ENCODE measurements around the gene MOB1B.
A peak's percentile ranks its signal among the peaks of the same experiment; 100 is the strongest.

Gene MOB1B

DNA sequence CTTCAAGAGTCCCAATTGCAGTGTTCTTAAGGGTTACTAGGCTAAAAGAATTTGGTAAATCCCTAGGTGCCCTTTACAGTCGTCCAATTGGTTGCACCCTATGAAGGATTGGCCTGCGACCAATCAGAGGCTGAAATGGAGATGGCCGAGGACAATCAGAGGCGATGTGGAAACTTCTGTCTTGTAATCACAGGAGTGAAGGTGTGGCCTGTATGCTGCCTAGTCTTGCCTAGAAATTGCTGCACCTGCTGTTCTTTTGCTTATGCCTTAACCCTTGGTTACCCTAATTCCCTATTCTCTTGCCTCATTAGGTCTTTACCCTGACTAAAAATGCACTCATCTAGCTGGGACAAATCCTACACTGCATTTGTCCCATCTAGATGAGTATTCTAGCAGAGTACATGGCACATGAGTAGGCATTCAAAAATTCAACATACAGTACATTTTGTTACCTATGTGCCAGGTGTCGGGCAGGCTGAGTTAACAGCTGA is 90.3 kb downstream of the MOB1B start:
- TF ChIP-seq, protein P1, sequence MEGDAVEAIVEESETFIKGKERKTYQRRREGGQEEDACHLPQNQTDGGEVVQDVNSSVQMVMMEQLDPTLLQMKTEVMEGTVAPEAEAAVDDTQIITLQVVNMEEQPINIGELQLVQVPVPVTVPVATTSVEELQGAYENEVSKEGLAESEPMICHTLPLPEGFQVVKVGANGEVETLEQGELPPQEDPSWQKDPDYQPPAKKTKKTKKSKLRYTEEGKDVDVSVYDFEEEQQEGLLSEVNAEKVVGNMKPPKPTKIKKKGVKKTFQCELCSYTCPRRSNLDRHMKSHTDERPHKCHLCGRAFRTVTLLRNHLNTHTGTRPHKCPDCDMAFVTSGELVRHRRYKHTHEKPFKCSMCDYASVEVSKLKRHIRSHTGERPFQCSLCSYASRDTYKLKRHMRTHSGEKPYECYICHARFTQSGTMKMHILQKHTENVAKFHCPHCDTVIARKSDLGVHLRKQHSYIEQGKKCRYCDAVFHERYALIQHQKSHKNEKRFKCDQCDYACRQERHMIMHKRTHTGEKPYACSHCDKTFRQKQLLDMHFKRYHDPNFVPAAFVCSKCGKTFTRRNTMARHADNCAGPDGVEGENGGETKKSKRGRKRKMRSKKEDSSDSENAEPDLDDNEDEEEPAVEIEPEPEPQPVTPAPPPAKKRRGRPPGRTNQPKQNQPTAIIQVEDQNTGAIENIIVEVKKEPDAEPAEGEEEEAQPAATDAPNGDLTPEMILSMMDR (IDR thresholded peaks at IDR 0.05; ENCODE audit: insufficient read depth, low read depth, low read length, missing control alignments), result no peak
- peak; percentile 29 for DNase-seq (ENCODE audit: low read depth)
- H3K4me3 ChIP-seq (ENCODE audit: low read depth, low read length), result peak overlapping the region; percentile 91

DNA sequence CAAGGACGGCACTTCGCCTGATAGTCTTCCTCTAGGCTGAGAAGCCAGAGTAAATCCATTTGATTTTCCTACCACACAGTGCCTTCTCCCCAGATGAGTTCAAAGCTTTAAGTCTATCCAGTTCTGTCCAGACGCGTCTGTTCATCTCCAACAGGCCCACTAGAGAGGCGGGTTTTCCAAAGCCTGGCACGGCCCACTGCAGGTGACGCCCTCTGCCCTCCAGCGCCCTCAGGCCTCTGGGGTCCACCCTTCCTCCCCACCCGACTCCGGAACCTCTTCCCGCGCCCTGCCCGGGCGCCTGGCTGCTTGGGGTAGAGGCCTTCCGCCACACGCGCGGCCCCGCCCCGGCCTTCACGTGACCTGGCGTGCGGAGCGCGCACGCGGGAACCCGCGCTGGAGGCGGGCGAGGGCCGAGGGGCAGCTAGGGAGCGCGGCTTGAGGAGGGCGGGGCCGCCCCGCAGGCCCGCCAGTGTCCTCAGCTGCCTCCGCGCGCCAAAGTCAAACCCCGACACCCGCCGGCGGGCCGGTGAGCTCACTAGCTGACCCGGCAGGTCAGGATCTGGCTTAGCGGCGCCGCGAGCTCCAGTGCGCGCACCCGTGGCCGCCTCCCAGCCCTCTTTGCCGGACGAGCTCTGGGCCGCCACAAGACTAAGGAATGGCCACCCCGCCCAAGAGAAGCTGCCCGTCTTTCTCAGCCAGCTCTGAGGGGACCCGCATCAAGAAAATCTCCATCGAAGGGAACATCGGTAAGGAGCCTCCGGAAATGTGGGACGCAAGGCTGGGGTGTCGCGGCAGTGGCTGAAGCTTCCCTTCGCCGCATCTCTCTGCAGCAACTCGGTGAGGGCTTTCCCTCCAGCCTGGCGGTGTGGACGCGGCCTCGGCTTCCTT is 91.3 kb downstream of the MOB1B start, which contains the start of gene DCK:
Gene DCK (plus strand): TSS at position 469 of the 888 bp plus-strand sequence. CDS start 187 bp downstream, at position 656.
- peak within 1 kb of the TSS; percentile 91 for H3K4me3 ChIP-seq (ENCODE audit: low read depth, low read length)
- TF ChIP-seq, protein P1 (IDR thresholded peaks at IDR 0.05; ENCODE audit: insufficient read depth, low read depth, low read length, missing control alignments), result no peak

DNA sequence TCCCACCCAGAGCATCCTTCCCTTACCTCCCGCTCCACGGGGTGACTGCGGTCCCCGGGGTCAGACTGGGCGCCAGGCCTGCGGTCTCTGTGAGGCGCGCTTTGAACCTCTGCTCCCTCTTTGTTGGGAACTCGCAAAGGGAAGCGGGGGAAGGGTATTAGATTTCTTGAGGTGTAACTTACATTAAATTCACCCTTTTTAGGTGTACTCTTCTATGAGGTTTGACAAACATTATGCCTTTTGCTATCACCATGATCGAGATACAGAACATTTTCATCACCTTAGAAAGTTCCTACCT is 91.8 kb downstream of the MOB1B start:
- DNase-seq (ENCODE audit: low read depth), result no peak
- H3K4me3 ChIP-seq (ENCODE audit: low read depth, low read length), result peak overlapping the region; percentile 91
- TF ChIP-seq, protein P1 (IDR thresholded peaks at IDR 0.05; ENCODE audit: insufficient read depth, low read depth, low read length, missing control alignments), result no peak

More for the DNA sequence above, 91.3 kb downstream of the MOB1B start, which contains the start of gene DCK:
- DNase-seq (ENCODE audit: low read depth), result peak; percentile 96

DNA sequence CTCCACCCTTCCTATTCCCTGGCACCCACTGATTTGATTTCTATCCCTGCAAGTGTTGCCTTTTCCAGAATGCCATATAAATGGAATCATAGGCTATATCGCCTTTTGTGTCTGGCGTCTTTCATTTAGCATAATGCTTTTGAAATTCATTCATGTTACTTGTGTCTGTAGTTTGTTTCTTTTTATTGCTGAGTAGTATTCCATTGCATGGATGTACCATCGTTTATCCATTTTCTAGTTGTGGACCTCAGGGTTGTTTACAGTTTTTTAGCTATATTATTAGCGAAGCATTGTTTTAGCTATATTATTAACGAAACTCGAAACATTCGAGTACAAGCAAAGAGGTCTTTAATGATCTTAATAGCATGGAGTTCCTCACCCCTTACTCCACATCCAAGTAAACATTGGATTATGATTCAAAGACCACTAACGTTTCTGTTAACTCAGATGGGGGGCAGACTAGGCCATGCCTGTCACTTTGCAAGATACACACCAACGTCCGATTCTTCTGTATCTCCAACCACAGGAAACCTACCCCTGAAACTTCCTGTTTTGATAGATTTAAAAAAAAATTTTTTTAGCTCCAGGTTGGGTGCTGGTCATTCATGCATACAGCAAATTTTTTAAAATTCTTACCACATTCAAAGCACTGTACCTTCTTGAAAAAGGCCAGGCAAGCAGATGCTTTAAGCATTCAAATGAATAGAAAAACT is 92.4 kb downstream of the MOB1B start:
- peak; percentile 78 for DNase-seq (ENCODE audit: low read depth)
- H3K4me3 ChIP-seq (ENCODE audit: low read depth, low read length), result peak overlapping the region; percentile 91
- TF ChIP-seq, protein P1 (IDR thresholded peaks at IDR 0.05; ENCODE audit: insufficient read depth, low read depth, low read length, missing control alignments), result no peak

DNA sequence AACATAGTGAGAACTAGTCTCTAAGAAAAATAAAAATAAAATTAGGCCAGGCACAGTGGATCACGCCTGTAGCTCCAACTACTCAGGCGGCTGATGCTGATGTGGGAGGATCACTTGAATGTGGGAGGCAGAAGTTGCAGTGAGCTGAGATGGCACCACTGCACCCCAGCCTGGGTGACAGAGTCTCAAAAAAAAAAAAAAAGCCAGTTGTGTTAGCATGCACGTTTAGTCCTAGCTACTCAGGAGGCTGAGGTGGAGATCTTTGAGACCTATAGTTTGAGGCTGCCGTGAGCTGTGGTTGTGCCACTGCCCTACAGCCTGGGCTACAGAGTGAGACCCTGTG is 93.8 kb downstream of the MOB1B start:
- peak overlapping the region; percentile 91 for H3K4me3 ChIP-seq (ENCODE audit: low read depth, low read length)
- TF ChIP-seq, protein P1 (IDR thresholded peaks at IDR 0.05; ENCODE audit: insufficient read depth, low read depth, low read length, missing control alignments), result no peak
- DNase-seq (ENCODE audit: low read depth), result no peak

DNA sequence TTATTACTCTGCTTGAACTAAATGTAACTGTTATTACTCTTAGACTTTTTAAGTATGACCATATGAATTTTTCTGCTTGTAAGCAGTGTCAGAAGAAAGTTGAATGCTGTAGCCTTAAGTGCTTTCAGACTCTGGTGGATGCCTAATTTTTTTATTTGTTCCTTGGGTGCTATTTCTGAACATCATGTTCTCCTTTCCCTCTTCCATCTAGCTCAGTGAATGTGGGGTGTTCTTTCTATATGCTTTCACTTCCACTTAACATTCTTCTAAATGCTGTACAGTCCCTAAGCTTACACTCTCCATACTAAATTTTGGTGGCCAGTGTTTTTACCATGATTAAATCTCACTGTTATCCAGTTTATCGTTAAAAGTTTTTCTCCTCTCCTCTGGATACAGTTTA is 94.9 kb downstream of the MOB1B start:
- DNase-seq (ENCODE audit: low read depth), result no peak
- peak overlapping the region; percentile 91; the same call in 1 of the 2 replicates for H3K4me3 ChIP-seq (ENCODE audit: low read depth, low read length)
- TF ChIP-seq, protein P1 (IDR thresholded peaks at IDR 0.05; ENCODE audit: insufficient read depth, low read depth, low read length, missing control alignments), result no peak

All from GM12865 (cell line).